Caco-2 (cell line): ENCODE data around the gene PKN1. TPM values are rescaled to one million over a fixed set of nuclear protein-coding genes. Genes with fewer than 3 reads are reported as not detected.

Experiments
- BruUV-seq: library from RNA; stranded (reverse); fragments of 400-500 nt; replicated peaks from 2 replicates; lab custom pipeline; 2021; lab: Mats Ljungman, UMichigan
- CTCF ChIA-PET: fragments of 300-600 bp; sonication (Branson Sonifier 250); formaldehyde crosslinking; loops from one replicate; lab custom pipeline; 2022; ENCODE audit warnings: antibody characterized with exemption; lab: Charles Lee
- POLR2A ChIA-PET: fragments of 300-600 bp; sonication (Branson Sonifier 250); formaldehyde crosslinking; loops from one replicate; lab custom pipeline; 2022; ENCODE audit warnings: antibody characterized with exemption; lab: Charles Lee
- DNase-seq, 2 experiments: peaks; one replicate each; pipeline versions ENCODE4 v3.0.0 to v3.0.0-alpha.2; 2020 to 2022
- H3K27me3 ChIP-seq: replicated peaks from 2 replicates; pipeline ENCODE4 v1.6.0; 2011; ENCODE audit warnings: low read length; ENCODE audit not compliant: control insufficient read depth, insufficient read depth
- H3K36me3 ChIP-seq: 2 replicates; pipeline ENCODE4 v1.5.1; 2011; ENCODE audit warnings: low read length; ENCODE audit not compliant: control insufficient read depth, insufficient read depth
- H3K4me1 ChIP-seq: fragments of 250-450 bp; sonication (Bioruptor Pico); 2 replicates; pipeline ENCODE4 v1.5.1; 2020; ENCODE audit warnings: mild to moderate bottlenecking
- H3K4me3 ChIP-seq: 2 replicates; pipeline ENCODE4 v1.5.1; 2011; ENCODE audit warnings: low read depth, mild to moderate bottlenecking, control low read depth, low read length
- H3K9me3 ChIP-seq: fragments of 250-450 bp; sonication (Bioruptor Pico); 2 replicates; pipeline ENCODE4 v1.5.1; 2020; ENCODE audit warnings: mild to moderate bottlenecking, moderate library complexity
- H3K27ac Mint-ChIP-seq: one replicate; pipeline ENCODE4 v1.8.0; 2022; ENCODE audit warnings: mixed read lengths; ENCODE audit not compliant: unreplicated experiment
- H3K27me3 Mint-ChIP-seq: one replicate; pipeline ENCODE4 v1.8.0; 2022; ENCODE audit warnings: mixed read lengths; ENCODE audit not compliant: insufficient read depth, unreplicated experiment
- H3K36me3 Mint-ChIP-seq: one replicate; pipeline ENCODE4 v1.8.0; 2022; ENCODE audit warnings: mild to moderate bottlenecking, mixed read lengths; ENCODE audit not compliant: insufficient read depth, unreplicated experiment
- H3K4me1 Mint-ChIP-seq: one replicate; pipeline ENCODE4 v1.8.0; 2022; ENCODE audit warnings: low read depth, mixed read lengths; ENCODE audit not compliant: unreplicated experiment
- H3K4me3 Mint-ChIP-seq: one replicate; pipeline ENCODE4 v1.8.0; 2022; ENCODE audit warnings: mild to moderate bottlenecking, moderate library complexity, mixed read lengths; ENCODE audit not compliant: unreplicated experiment
- H3K9me3 Mint-ChIP-seq: one replicate; pipeline ENCODE4 v1.8.0; 2022; ENCODE audit warnings: mixed read lengths; ENCODE audit not compliant: unreplicated experiment
- intact Hi-C: fragments of 100-400 bp; cut with micrococcal nuclease; formaldehyde crosslinking; loops from one replicate; pipeline ENCODE4 v1.10.0; 2022; ENCODE audit not compliant: unreplicated experiment
- total RNA-seq: library from RNA; stranded (reverse); gene quantifications from 2 replicates; pipeline ENCODE4 v1.2.3, GENCODE V29; 2022
- TF ChIP-seq, protein P1 (sequence below), 2 experiments: fragments of 200-600 bp in 1 of 2; IDR thresholded peaks; 1 replicate in 1 of 2; 2 replicates in 1 of 2; pipeline versions ENCODE4 v1.5.1 to v1.8.0; 2011 to 2022; ENCODE audit warnings: antibody characterized with exemption in 1 of 2, control low read depth in 1 of 2, inconsistent platforms in 1 of 2, low read depth in 1 of 2, low read length in 1 of 2, mild to moderate bottlenecking in 1 of 2, moderate library complexity in 1 of 2; ENCODE audit not compliant: insufficient read depth in 1 of 2, severe bottlenecking in 1 of 2, unreplicated experiment in 1 of 2

Gene PKN1
- total RNA-seq, 1 experiment from 2014 or later, result 102 TPM

DNA sequence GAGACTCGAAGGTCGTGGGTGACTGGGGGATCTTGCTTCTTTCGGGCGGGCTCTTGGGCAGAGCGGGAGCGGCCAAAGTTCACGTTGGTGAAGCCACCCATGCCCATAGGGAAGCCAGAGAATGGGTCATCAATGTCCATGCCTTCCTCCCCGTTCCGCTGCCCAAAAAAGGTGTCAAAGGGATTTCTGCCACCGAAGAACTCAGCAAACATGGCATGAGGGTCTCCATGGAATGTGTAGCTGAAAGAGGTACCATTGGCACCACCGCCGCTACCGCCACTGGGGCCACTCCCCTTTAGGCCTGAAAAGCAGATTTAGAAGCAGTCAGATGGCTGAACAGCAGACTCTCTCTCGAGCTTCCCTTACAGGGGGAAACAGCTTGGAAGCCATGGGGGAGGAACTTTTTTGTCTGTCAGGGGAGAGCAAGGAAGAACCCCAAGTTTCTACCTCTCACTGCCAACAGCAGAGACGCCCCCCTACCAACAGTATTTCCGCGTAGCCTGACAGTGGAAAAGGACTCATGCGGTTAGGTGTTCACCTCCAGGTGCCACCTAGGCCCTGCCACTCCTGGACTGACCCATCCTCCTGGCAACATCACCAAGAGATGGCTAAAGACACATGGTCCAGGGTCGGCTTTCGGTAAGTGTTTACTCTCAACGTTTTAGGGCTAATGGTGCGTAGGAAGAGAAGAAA, 83.8 kb downstream of the PKN1 start:
- ChIA-PET CTCF (interaction anchor here (0.6 to 2.4 kb wide), 3 partner anchors 11 to 155 kb away, joined by 3 to 11 read pairs (median 7); no protein-coding TSS in a partner anchor), POLR2A (interaction anchor here (0.8 to 1.8 kb wide), 3 partner anchors 10 to 380 kb away, joined by 3 to 11 read pairs (median 8); partner anchors contain the start of gene ASF1B)
- H3K36me3 ChIP-seq, result peaks cover 7% of the 10 kb centered on the region
- Mint-ChIP-seq H3K4me3 (peak overlapping the region; percentile 88), H3K27ac (peak overlapping the region; percentile 86), H3K4me1 (peaks cover 6% of the 10 kb centered on the region), H3K36me3 (peaks cover 57% of the 10 kb centered on the region), H3K27me3 (no peaks in the 10 kb centered on the region), H3K9me3 (no peaks in the 10 kb centered on the region)
- peaks cover 25% of the 10 kb centered on the region for H3K4me1 ChIP-seq
- no TSS peak for BruUV-seq
- intact Hi-C loops, result no loop called here
- DNase-seq, result no peak
- TF ChIP-seq, protein P1, sequence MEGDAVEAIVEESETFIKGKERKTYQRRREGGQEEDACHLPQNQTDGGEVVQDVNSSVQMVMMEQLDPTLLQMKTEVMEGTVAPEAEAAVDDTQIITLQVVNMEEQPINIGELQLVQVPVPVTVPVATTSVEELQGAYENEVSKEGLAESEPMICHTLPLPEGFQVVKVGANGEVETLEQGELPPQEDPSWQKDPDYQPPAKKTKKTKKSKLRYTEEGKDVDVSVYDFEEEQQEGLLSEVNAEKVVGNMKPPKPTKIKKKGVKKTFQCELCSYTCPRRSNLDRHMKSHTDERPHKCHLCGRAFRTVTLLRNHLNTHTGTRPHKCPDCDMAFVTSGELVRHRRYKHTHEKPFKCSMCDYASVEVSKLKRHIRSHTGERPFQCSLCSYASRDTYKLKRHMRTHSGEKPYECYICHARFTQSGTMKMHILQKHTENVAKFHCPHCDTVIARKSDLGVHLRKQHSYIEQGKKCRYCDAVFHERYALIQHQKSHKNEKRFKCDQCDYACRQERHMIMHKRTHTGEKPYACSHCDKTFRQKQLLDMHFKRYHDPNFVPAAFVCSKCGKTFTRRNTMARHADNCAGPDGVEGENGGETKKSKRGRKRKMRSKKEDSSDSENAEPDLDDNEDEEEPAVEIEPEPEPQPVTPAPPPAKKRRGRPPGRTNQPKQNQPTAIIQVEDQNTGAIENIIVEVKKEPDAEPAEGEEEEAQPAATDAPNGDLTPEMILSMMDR (IDR thresholded peaks at IDR 0.05; ENCODE audit: insufficient read depth in 1 of 2, low read depth in 1 of 2, low read length in 1 of 2, severe bottlenecking in 1 of 2, unreplicated experiment in 1 of 2), result no peak
- H3K27me3 ChIP-seq, result no peaks in the 10 kb centered on the region
- H3K4me3 ChIP-seq, result peak overlapping the region; percentile 100
- no peaks in the 10 kb centered on the region for H3K9me3 ChIP-seq

DNA sequence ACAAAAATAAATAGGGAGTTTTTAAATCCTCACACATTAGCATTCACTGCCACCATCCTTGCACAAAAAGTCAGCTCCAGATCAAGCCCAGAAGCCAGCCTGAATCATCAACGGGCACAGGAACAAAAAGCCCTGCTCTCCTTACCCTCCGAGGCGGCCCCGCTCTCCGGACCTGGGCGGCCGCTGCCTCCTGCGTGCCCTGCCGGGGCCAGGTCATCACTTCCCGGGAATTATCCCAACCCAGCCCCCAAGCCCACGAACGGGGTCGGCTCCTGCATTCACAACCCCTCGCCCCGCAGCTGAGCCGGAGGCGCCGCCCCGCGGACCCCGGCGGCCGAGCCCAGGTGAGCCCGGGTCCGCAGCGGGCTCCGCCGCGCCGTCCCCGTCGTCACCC, 84.3 kb downstream of the PKN1 start:
- ChIA-PET POLR2A (interaction anchor here (0.6 to 1.8 kb wide), 7 partner anchors 11 to 381 kb away, joined by 3 to 13 read pairs (median 8); partner anchors contain the start of genes ASF1B and NDUFB7), CTCF (interaction anchor here (0.6 to 2.4 kb wide), 4 partner anchors 12 to 155 kb away, joined by 3 to 11 read pairs (median 5); no protein-coding TSS in a partner anchor)
- Histone ChIP-seq H3K36me3 (peaks cover 7% of the 10 kb centered on the region), H3K9me3 (no peaks in the 10 kb centered on the region), H3K27me3 (no peaks in the 10 kb centered on the region), H3K4me1 (peaks cover 25% of the 10 kb centered on the region), H3K4me3 (peak overlapping the region; percentile 100)
- Mint-ChIP-seq H3K36me3 (peaks cover 57% of the 10 kb centered on the region), H3K9me3 (no peaks in the 10 kb centered on the region), H3K27me3 (no peaks in the 10 kb centered on the region), H3K4me1 (peaks cover 7% of the 10 kb centered on the region), H3K4me3 (peak overlapping the region; percentile 88), H3K27ac (peak overlapping the region; percentile 86)
- no peak for DNase-seq
- intact Hi-C loops, result no loop called here
- no TSS peak for BruUV-seq
- TF ChIP-seq, protein P1 (IDR thresholded peaks at IDR 0.05; ENCODE audit: insufficient read depth in 1 of 2, low read depth in 1 of 2, low read length in 1 of 2, severe bottlenecking in 1 of 2, unreplicated experiment in 1 of 2), result no peak

DNA sequence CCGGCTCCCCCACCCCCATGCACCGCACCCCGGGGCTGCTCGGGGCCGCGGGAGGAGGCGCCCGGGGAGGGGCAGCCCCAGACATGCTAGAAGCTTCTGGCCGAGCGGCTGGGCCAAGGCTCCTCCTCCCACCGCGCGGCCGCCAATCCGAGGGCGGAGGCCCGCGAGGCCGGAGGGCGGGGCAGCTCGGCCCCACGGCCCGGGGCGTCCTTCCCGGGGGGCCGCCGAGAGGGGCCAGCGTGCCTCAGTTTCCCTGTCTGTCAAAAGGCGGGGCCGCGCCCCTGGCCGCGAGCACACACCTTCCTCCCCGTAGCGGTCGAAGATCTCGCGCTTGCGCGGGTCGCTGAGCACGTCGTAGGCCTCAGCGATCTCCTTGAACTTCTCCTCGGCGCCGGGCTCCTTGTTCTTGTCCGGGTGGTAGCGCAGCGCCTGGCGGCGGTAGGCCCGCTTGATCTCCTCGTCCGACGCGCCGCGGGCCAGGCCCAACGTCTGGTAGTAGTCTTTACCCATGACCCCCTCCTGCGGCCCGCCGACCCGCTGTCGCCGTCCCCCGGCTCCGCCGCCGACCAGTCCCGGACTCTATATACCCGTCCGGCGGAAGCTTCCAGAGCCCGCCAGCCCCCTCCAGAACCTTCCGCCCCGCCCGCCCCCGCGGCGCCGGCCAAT, 84.9 kb downstream of the PKN1 start, which contains the start of gene DNAJB1:
Gene DNAJB1 (minus strand): TSS at position 558 of the 666 bp plus-strand sequence. CDS start 48 bp downstream, at position 510.
- Mint-ChIP-seq H3K4me1 (peaks cover 12% of the 10 kb centered on the region), H3K27ac (peak within 1 kb of the TSS; percentile 86), H3K36me3 (peaks cover 57% of the 10 kb centered on the region), H3K4me3 (peak within 1 kb of the TSS; percentile 88), H3K27me3 (no peaks in the 10 kb centered on the region), H3K9me3 (no peaks in the 10 kb centered on the region)
- peak; percentile 57 to 79 for DNase-seq
- peaks cover 7% of the 10 kb centered on the region for H3K36me3 ChIP-seq
- H3K4me1 ChIP-seq, result peaks cover 25% of the 10 kb centered on the region
- ChIA-PET CTCF (interaction anchor here (0.6 to 2.4 kb wide), 4 partner anchors 12 to 156 kb away, joined by 3 to 11 read pairs (median 5); no protein-coding TSS in a partner anchor), POLR2A (interaction anchor here (0.5 to 1.8 kb wide), 12 partner anchors 11 to 381 kb away, joined by 3 to 13 read pairs (median 8); partner anchors contain the start of genes ASF1B, GIPC1 and NDUFB7)
- BruUV-seq, result no TSS peak
- no peaks in the 10 kb centered on the region for H3K9me3 ChIP-seq
- TF ChIP-seq, protein P1 (IDR thresholded peaks at IDR 0.05; ENCODE audit: insufficient read depth in 1 of 2, low read depth in 1 of 2, low read length in 1 of 2, severe bottlenecking in 1 of 2, unreplicated experiment in 1 of 2), result no peak
- H3K27me3 ChIP-seq, result no peaks in the 10 kb centered on the region
- peak within 1 kb of the TSS; percentile 100 for H3K4me3 ChIP-seq
- intact Hi-C loops, result loop anchor here (1.0 to 2.0 kb wide), 3 partner anchors 11 to 54 kb away; partner anchors contain the start of genes NDUFB7 and TECR
